Measurements from ENCODE around the gene LY86. TPM values are rescaled to one million over a fixed set of nuclear protein-coding genes. Genes with fewer than 3 reads are reported as not detected.

Gene LY86
- total RNA-seq, 1 donor from 2014 or later = not detected

GRCh38 chr6:6566766-6567165 is 21.8 kb upstream of the LY86 start:
- Histone ChIP-seq H3K4me3 (ENCODE audit: low read depth, low read length) (no peak overlapping the region), H3K36me3 (ENCODE audit: control insufficient read depth, insufficient read depth, low read length) (no peaks in the 10 kb centered on the region), H3K27me3 (ENCODE audit: control insufficient read depth, insufficient read depth, low read length) (no peaks in the 10 kb centered on the region)
- FAIRE-seq = no peak
- no peak for TF ChIP-seq CTCF (IDR thresholded peaks at IDR 0.05; ENCODE audit: insufficient read depth, low read length, severe bottlenecking)
- DNase-seq (ENCODE audit: low read depth) = no peak

GRCh38 chr6:6569096-6569810 is 19.3 kb upstream of the LY86 start:
- Histone ChIP-seq H3K27me3 (ENCODE audit: control insufficient read depth, insufficient read depth, low read length) (no peaks in the 10 kb centered on the region), H3K4me3 (ENCODE audit: low read depth, low read length) (no peak overlapping the region), H3K36me3 (ENCODE audit: control insufficient read depth, insufficient read depth, low read length) (no peaks in the 10 kb centered on the region)
- no peak for TF ChIP-seq CTCF (IDR thresholded peaks at IDR 0.05; ENCODE audit: insufficient read depth, low read length, severe bottlenecking)
- peak; percentile 66 for FAIRE-seq
- DNase-seq (ENCODE audit: low read depth) = no peak

- Histone ChIP-seq H3K4me3 (ENCODE audit: low read depth, low read length) (no peak overlapping the region), H3K36me3 (ENCODE audit: control insufficient read depth, insufficient read depth, low read length) (no peaks in the 10 kb centered on the region), H3K27me3 (ENCODE audit: control insufficient read depth, insufficient read depth, low read length) (no peaks in the 10 kb centered on the region)
- peak; percentile 51 for DNase-seq (ENCODE audit: low read depth)
- no peak for TF ChIP-seq CTCF (IDR thresholded peaks at IDR 0.05; ENCODE audit: insufficient read depth, low read length, severe bottlenecking)
- FAIRE-seq = no peak
Observed at GRCh38 chr6:6569811-6570164, 18.7 kb upstream of the LY86 start.

- FAIRE-seq = no peak
- TF ChIP-seq CTCF (IDR thresholded peaks at IDR 0.05; ENCODE audit: insufficient read depth, low read length, severe bottlenecking) = no peak
Observed at GRCh38 chr6:6570929-6571671, 17.4 kb upstream of the LY86 start.

GRCh38 chr6:6575143-6575542 is 13.4 kb upstream of the LY86 start:
- H3K4me3 ChIP-seq (ENCODE audit: low read depth, low read length) = no peak overlapping the region
- TF ChIP-seq CTCF (IDR thresholded peaks at IDR 0.05; ENCODE audit: insufficient read depth, low read length, severe bottlenecking) = no peak
- DNase-seq (ENCODE audit: low read depth) (no peak), FAIRE-seq (peak; percentile 23)
- H3K27me3 ChIP-seq (ENCODE audit: control insufficient read depth, insufficient read depth, low read length) = no peaks in the 10 kb centered on the region
- H3K36me3 ChIP-seq (ENCODE audit: control insufficient read depth, insufficient read depth, low read length) = no peaks in the 10 kb centered on the region

More at GRCh38 chr6:6570929-6571671, 17.4 kb upstream of the LY86 start:
- Histone ChIP-seq H3K36me3 (ENCODE audit: control insufficient read depth, insufficient read depth, low read length) (no peaks in the 10 kb centered on the region), H3K27me3 (ENCODE audit: control insufficient read depth, insufficient read depth, low read length) (no peaks in the 10 kb centered on the region), H3K4me3 (ENCODE audit: low read depth, low read length) (no peak overlapping the region)
- no peak for DNase-seq (ENCODE audit: low read depth)
